Osteoblast (primary cell): Measurements from ENCODE around the gene ADGRA1. TPM values are rescaled to one million over a fixed set of nuclear protein-coding genes. Genes with fewer than 3 reads are reported as not detected.

ENCODE experiments used
- DNase-seq: peaks from one replicate; pipeline ENCODE4 v3.0.0; 2011; ENCODE audit warnings: low spot score, mixed read lengths; ENCODE audit not compliant: insufficient read length; ENCODE audit errors: missing footprints
- H2AFZ ChIP-seq: 2 replicates; pipeline ENCODE4 v1.6.0; 2011; ENCODE audit warnings: mild to moderate bottlenecking, low read length
- H3K27ac ChIP-seq: 2 replicates; pipeline ENCODE4 v1.5.1; 2011; ENCODE audit warnings: mild to moderate bottlenecking, low read depth, low read length, moderate library complexity
- H3K27me3 ChIP-seq: 2 replicates; pipeline ENCODE4 v1.6.0; 2012; ENCODE audit warnings: mild to moderate bottlenecking, control low read depth, inconsistent platforms, low read length, moderate library complexity; ENCODE audit not compliant: insufficient read depth
- H3K36me3 ChIP-seq: 2 replicates; pipeline ENCODE4 v1.5.1; 2011; ENCODE audit warnings: mild to moderate bottlenecking, low read length, control low read depth, moderate library complexity; ENCODE audit not compliant: insufficient read depth
- H3K4me1 ChIP-seq: 2 replicates; pipeline ENCODE4 v1.5.1; 2011; ENCODE audit warnings: mild to moderate bottlenecking, low read length, control low read depth, moderate library complexity; ENCODE audit not compliant: insufficient read depth
- H3K4me2 ChIP-seq: 2 replicates; pipeline ENCODE4 v1.6.0; 2011; ENCODE audit warnings: mild to moderate bottlenecking, low read length; ENCODE audit not compliant: insufficient read depth
- H3K4me3 ChIP-seq: fragments of 200-600 bp; sonication (generic); 3 replicates; pipeline ENCODE4 v1.5.1; 2012; ENCODE audit warnings: mild to moderate bottlenecking, low read length, inconsistent platforms; ENCODE audit not compliant: insufficient read depth
- H3K79me2 ChIP-seq: 2 replicates; pipeline ENCODE4 v1.6.0; 2012; ENCODE audit warnings: mild to moderate bottlenecking, low read length, control low read depth, inconsistent platforms; ENCODE audit not compliant: insufficient read depth
- H3K9me3 ChIP-seq: 2 replicates; pipeline ENCODE4 v1.5.1; 2011; ENCODE audit warnings: low read depth, low read length, control low read depth
- H4K20me1 ChIP-seq: 2 replicates; pipeline ENCODE4 v1.6.0; 2012; ENCODE audit warnings: mild to moderate bottlenecking, low read length, control low read depth; ENCODE audit not compliant: insufficient read depth
- total RNA-seq: library from RNA; depleted of rRNA; stranded (reverse); fragments of >200 nt; gene quantifications from 2 replicates; pipeline ENCODE4 v1.2.3, GENCODE V29; 2012
- TF ChIP-seq, protein P1 (sequence below): IDR thresholded peaks from 2 replicates; pipeline ENCODE4 v1.5.1; 2011; ENCODE audit warnings: mild to moderate bottlenecking, low read depth, low read length, moderate library complexity; ENCODE audit errors: extremely low read depth

The ADGRA1 gene
- total RNA-seq, 1 donor, result not detected

DNA sequence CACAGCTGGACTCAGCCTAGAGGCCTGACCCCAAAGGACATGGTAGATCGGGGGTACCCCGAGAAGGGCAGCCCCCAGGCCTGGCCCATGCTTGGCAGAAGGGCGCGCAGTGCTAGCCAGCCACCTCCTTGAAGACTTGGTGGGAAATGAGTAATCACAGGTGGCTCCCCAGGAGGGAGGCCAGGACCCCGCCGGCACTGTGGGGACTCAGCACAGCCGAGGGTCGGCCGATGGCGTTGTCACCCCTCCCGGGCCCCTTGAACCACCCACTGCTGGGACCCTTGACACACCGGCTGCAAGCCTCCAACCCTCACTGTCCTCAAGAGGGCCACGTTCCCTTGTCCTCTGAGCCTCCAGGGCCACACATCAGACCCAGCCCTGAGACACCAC lies 27.7 kb downstream of the ADGRA1 start:
- Histone ChIP-seq H3K36me3 (no peaks in the 10 kb centered on the region), H3K27me3 (no peaks in the 10 kb centered on the region), H3K79me2 (no peaks in the 10 kb centered on the region), H3K9me3 (no peaks in the 10 kb centered on the region), H3K27ac (no peak overlapping the region), H3K4me3 (no peak overlapping the region), H3K4me1 (no peaks in the 10 kb centered on the region), H4K20me1 (no peaks in the 10 kb centered on the region), H3K4me2 (no peak overlapping the region), H2AFZ (no peak overlapping the region)
- no peak for DNase-seq
- TF ChIP-seq, protein P1, sequence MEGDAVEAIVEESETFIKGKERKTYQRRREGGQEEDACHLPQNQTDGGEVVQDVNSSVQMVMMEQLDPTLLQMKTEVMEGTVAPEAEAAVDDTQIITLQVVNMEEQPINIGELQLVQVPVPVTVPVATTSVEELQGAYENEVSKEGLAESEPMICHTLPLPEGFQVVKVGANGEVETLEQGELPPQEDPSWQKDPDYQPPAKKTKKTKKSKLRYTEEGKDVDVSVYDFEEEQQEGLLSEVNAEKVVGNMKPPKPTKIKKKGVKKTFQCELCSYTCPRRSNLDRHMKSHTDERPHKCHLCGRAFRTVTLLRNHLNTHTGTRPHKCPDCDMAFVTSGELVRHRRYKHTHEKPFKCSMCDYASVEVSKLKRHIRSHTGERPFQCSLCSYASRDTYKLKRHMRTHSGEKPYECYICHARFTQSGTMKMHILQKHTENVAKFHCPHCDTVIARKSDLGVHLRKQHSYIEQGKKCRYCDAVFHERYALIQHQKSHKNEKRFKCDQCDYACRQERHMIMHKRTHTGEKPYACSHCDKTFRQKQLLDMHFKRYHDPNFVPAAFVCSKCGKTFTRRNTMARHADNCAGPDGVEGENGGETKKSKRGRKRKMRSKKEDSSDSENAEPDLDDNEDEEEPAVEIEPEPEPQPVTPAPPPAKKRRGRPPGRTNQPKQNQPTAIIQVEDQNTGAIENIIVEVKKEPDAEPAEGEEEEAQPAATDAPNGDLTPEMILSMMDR, result no peak

DNA sequence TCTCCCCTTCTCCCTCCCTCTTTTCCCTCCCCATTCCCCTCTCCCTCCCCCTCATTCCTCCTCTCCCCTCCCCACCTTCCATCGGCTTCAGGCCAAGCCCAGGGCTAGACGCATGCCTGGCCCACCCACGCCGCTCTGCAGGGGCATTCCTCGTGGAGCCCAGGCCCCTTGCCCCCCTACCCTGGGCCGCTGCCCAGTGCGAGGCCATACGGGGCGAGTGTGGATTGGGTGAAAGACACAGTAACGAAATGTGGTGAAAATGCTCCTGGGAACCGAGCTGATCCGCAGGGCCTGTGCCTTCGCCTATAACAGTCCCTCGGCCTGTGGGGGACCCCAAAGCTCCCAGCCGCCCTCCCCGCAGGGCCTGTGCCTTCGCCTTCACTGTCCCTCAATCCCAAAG lies 28.3 kb downstream of the ADGRA1 start:
- Histone ChIP-seq H3K27ac (no peak overlapping the region), H3K36me3 (no peaks in the 10 kb centered on the region), H3K4me3 (no peak overlapping the region), H2AFZ (no peak overlapping the region), H3K4me2 (no peak overlapping the region), H3K79me2 (no peaks in the 10 kb centered on the region), H3K4me1 (no peaks in the 10 kb centered on the region), H3K27me3 (no peaks in the 10 kb centered on the region), H4K20me1 (no peaks in the 10 kb centered on the region), H3K9me3 (no peaks in the 10 kb centered on the region)
- no peak for DNase-seq
- TF ChIP-seq, protein P1, result no peak

DNA sequence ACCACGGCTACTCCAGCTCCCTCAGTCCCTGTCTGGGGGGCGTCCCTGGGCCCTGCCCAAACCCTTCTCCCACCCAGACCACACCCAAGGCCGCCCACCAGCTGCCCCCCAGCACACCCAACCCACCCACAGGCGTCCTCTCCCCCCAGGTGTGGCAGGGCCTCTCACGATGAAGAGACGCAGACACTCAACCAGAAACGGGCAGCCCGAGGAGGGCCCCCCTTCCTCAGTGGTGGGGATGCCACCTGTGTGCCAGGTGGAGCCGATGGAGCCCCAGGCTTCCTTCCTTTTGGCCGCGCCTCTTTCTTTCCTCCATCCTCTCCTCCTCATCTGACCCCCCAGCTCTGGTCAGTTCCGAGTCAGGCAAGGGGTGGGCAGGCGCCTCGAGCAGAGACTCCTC lies 28.7 kb downstream of the ADGRA1 start:
- Histone ChIP-seq H4K20me1 (no peaks in the 10 kb centered on the region), H3K9me3 (no peaks in the 10 kb centered on the region), H3K36me3 (no peaks in the 10 kb centered on the region), H3K4me2 (no peak overlapping the region), H3K4me1 (no peaks in the 10 kb centered on the region), H3K79me2 (no peaks in the 10 kb centered on the region), H3K27ac (no peak overlapping the region), H2AFZ (no peak overlapping the region), H3K4me3 (no peak overlapping the region), H3K27me3 (no peaks in the 10 kb centered on the region)
- no peak for DNase-seq
- TF ChIP-seq, protein P1, result no peak

DNA sequence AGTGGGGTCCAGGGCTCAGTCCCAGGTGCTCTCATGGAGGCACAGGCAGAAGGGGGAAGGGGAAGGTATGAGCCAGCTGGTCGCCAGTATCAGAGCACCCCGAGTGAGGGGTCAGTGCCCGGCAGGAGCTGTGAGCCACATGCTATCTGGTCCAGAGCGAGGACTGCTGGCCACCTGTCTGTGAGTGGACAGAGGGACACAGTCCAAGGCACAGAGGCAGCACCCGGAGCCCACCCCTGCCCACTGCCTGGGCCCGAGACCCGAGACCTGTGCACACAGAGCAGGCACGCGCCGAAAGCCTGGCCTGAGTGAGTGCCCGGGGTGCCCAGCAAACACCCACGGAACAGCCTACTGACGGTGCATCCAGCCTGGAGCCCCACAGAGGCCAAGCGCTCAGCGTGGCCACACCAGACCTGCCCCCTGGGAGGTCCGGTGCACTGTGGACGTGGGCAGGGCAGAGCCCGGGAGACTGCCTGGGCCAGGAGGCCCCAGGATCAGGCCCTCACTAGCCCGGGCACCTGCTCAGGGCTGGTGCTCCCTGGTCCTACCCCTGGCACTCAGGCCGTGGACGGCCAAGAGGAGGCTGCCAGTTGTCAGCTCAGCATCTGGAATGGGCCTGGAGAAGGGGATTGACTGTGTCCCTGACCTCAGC lies 29.4 kb downstream of the ADGRA1 start:
- Histone ChIP-seq H2AFZ (no peak overlapping the region), H3K27ac (no peak overlapping the region)
- TF ChIP-seq, protein P1, result no peak

More for the DNA sequence above, 29.4 kb downstream of the ADGRA1 start:
- Histone ChIP-seq H4K20me1 (no peaks in the 10 kb centered on the region), H3K4me3 (no peak overlapping the region), H3K9me3 (no peaks in the 10 kb centered on the region), H3K4me1 (no peaks in the 10 kb centered on the region), H3K4me2 (no peak overlapping the region), H3K36me3 (no peaks in the 10 kb centered on the region), H3K79me2 (no peaks in the 10 kb centered on the region), H3K27me3 (no peaks in the 10 kb centered on the region)
- no peak for DNase-seq
